Subcutaneous adipose tissue (tissue), 4 donors: ENCODE results near the gene DMRTC2. TPM values are rescaled to one million over a fixed set of nuclear protein-coding genes. Genes with fewer than 3 reads are reported as not detected.

ENCODE experiments used
- small RNA-seq: library from RNA; depleted of rRNA; stranded (forward); fragments of <200 nt; gene quantifications from one replicate; pipeline ENCODE3, GENCODE V24; 2016
- total RNA-seq, 4 donors: library from RNA; depleted of rRNA; stranded (reverse); fragments of >200 nt; gene quantifications; one replicate each; pipeline ENCODE4 v1.1.0, GENCODE V29; 2016
- TF ChIP-seq, protein P1 (sequence below): fragments of 450-650 bp; IDR thresholded peaks from one replicate; pipeline ENCODE4 v1.5.1; 2016; ENCODE audit warnings: low read depth, mild to moderate bottlenecking, control low read depth, antibody characterized with exemption, moderate library complexity

The DMRTC2 gene
- total RNA-seq, 4 donors from 2014 or later = not detected

DNA sequence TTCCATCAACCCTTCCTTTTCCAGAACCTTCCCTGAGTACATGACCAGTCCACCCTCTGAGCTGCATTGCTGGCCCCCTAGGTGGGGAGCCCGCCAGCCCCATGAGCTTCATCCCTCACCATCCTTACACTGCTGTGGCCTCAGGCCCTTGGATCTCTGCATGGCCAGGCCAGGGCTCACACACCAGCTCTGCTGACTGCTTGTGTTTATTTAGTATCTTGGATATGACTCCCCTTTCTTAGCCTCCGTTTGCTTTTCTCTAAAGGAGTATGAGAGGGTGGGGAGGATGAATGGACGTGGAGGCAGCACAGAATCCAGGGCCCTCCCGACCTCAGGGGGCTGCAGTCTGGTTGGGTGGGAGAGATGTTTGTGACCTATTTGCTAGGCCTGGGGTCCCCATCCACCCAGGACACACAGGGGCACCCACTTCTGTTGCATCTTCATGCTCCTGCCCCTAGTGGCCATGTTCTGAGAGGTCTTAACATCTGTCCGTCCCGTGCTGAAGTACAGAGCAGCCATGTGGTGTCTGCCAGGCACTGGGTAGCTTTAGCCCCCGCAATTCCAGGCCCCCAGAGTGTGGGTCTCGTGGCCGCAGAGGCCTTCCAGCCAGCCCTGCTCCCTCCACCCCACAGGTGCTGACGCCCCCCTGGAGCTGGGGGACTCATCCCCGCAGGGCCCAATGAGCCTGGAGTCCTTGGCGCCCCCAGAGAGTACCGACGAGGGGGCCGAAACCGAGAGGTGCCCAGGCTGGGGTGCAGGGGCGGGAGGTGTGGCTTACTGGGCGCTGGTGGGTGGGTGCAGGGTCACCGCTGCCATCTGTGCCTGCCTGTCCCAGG is 51.1 kb downstream of the DMRTC2 start:
- TF ChIP-seq, protein P1, sequence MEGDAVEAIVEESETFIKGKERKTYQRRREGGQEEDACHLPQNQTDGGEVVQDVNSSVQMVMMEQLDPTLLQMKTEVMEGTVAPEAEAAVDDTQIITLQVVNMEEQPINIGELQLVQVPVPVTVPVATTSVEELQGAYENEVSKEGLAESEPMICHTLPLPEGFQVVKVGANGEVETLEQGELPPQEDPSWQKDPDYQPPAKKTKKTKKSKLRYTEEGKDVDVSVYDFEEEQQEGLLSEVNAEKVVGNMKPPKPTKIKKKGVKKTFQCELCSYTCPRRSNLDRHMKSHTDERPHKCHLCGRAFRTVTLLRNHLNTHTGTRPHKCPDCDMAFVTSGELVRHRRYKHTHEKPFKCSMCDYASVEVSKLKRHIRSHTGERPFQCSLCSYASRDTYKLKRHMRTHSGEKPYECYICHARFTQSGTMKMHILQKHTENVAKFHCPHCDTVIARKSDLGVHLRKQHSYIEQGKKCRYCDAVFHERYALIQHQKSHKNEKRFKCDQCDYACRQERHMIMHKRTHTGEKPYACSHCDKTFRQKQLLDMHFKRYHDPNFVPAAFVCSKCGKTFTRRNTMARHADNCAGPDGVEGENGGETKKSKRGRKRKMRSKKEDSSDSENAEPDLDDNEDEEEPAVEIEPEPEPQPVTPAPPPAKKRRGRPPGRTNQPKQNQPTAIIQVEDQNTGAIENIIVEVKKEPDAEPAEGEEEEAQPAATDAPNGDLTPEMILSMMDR = no peak

DNA sequence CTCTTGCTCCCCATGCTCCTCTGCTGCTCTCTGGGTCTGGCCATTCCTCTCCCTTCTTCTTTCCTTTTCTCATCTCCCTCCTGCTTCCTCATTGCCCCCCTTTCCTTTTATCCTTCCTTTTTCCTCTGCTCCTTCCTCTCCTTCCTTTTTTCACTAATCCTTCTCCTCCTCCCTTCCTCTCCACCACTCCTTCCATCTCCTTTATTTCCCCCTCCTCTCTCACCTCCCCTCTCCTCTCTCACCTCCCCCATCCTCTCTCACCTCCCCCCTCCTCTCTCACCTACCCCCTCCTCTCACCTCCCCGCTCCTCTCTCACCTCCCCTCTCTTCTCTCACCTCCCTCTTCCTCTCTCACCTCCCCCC is 51.7 kb downstream of the DMRTC2 start:
- TF ChIP-seq, protein P1 = no peak

DNA sequence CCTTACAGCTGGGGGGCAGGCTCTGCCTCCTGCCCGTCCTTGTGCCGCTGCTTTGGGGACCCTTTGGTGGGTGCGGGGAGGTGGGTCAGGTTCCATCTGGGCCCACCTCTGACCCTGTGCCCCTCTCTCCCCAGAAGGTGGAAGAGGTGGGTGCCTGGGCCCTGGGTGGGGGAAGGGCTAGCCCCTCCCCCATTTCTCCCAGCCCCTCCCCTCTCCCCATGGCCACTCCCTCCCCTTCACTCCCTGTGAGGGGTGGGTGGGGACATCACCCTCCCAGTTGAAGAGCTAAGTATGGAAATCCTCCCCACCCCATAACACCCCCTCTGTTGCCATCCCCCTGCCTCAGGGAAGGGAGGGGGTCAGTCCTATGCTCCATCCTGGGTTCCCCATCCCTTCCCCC is 52.3 kb downstream of the DMRTC2 start:
- TF ChIP-seq, protein P1 = no peak

GRCh38 chr19:41897820-41898219 is 53.0 kb downstream of the DMRTC2 start:
- TF ChIP-seq, protein P1 = no peak

DNA sequence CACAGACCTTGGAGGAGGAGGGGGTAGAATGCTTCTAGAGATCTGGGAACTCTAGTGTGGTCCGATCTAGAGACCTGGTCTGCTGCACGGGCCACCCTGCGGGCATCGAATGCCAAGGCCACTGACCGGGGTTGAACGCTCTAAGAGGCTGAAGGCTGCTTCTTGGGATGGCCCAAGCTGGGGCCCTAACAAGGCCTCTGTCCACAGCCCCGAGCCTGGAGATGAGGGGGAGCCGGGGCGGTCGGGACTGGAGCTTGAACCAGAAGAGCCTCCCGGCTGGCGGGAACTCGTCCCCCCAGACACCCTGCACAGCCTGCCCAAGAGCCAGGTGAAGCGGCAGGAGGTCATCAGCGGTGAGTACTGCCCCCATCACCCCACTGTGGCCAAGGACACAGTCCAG is 53.4 kb downstream of the DMRTC2 start:
- TF ChIP-seq, protein P1 = no peak

Small RNAs within 50 kb of the gene (small RNA-seq; reads per million reads assigned to genes)
- not detected for gene MIR6797

Other genes with a start within 250 kb of the DMRTC2 start
- 1 to 10 TPM in 3 of 4 donors, not detected in 1; 1.9 to 3.6 (median 2.6) TPM for gene CEACAM4, start 218.0 kb upstream of the DMRTC2 start, total RNA-seq
- 1 to 10 TPM in 1 of 4 donors, not detected in 3; 1.3 TPM for gene CEACAM7, start 156.8 kb upstream of the DMRTC2 start, total RNA-seq
- gene CEACAM5, start 136.4 kb upstream of the DMRTC2 start, total RNA-seq = 1 to 10 TPM in 1 of 4 donors, under 1 TPM in 1, not detected in 2; 0.17 to 1.6 TPM
- gene CEACAM6, start 89.5 kb upstream of the DMRTC2 start, total RNA-seq = not detected
- gene CEACAM3, start 48.5 kb upstream of the DMRTC2 start, total RNA-seq = under 1 TPM in 1 of 4 donors, not detected in 3; 0.68 TPM
- gene LYPD4, start 359 bp upstream of the DMRTC2 start, total RNA-seq = not detected
- 100 to 1,000 TPM; 653 to 927 (median 891) TPM for gene RPS19, start 15.2 kb downstream of the DMRTC2 start, total RNA-seq
- under 1 TPM in 1 of 4 donors, not detected in 3; 0.51 TPM for gene CD79A, start 32.2 kb downstream of the DMRTC2 start, total RNA-seq
- gene ARHGEF1, start 38.1 kb downstream of the DMRTC2 start, total RNA-seq = 100 to 1,000 TPM in 1 of 4 donors, 10 to 100 TPM in 3; 34.1 to 106 (median 53.9) TPM
- under 1 TPM in 1 of 4 donors, not detected in 3; 0.22 TPM for gene ERFL, start 83.4 kb downstream of the DMRTC2 start, total RNA-seq
- 100 to 1,000 TPM; 104 to 159 (median 137) TPM for gene RABAC1, start 114.3 kb downstream of the DMRTC2 start, total RNA-seq
- not detected for gene ATP1A3, start 149.2 kb downstream of the DMRTC2 start, total RNA-seq
- gene GRIK5, start 225.2 kb downstream of the DMRTC2 start, total RNA-seq = under 1 TPM in 2 of 4 donors, not detected in 2; 0.22 to 0.33 TPM
- gene ZNF574, start 231.1 kb downstream of the DMRTC2 start, total RNA-seq = 10 to 100 TPM in 2 of 4 donors, 1 to 10 TPM in 2; 8.2 to 11.7 (median 9.9) TPM